ENCODE results near the gene HLTF.

Gene HLTF

GRCh38 chr3:149090461-149090860 lies 4.1 kb upstream of the HLTF start:
- no peak for DNase-seq (ENCODE audit: low read depth in 2 of 3, low spot score in 1 of 3)

- no peak for DNase-seq (ENCODE audit: low read depth in 2 of 3, low spot score in 1 of 3)
Measured at GRCh38 chr3:149089395-149089794, 3.1 kb upstream of the HLTF start.

DNA sequence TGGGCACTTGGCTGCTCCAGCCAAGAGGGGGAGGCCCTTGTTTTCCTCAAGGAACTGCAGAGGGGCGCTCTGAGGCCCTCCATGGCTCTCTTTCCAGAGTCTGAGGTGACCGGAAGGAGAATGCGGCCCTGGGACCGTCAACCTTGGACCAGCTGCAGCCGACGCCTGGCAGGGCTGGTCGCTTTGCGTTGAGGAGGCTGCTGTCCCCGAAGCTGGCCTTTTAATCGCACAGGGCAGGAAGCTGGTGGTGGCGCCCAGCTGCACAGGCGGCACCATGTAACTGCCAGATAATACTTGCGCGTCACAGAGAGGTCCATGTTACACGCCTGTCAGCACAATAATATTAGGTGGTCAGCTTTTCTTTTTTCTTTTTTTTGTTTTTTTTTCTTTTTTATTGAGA lies 875 bp upstream of the HLTF start:
- no peak for DNase-seq (ENCODE audit: low read depth in 2 of 3, low spot score in 1 of 3)

DNA sequence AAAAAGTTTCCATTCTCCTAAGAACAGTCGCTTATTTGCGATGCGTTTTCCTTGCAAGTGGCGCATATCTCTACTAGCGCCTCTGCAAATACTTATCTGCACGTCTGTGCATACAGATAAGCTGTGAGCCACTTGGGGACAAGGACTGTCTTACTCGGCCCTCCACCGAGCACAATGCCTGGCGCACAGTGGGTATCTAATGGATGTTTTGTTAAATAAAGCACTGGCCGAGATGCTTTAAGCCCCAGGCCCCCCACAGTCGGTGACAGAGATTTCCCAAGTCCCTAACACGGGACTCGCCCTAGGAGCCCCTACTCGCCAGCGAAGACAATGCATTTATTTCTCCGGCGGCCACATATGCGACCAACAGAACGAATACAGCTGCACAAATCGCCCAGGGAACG lies 503 bp downstream of the HLTF start:
- peak in 1 of 3 donors; percentile 8 for DNase-seq (ENCODE audit: low read depth in 2 of 3, low spot score in 1 of 3)

DNA sequence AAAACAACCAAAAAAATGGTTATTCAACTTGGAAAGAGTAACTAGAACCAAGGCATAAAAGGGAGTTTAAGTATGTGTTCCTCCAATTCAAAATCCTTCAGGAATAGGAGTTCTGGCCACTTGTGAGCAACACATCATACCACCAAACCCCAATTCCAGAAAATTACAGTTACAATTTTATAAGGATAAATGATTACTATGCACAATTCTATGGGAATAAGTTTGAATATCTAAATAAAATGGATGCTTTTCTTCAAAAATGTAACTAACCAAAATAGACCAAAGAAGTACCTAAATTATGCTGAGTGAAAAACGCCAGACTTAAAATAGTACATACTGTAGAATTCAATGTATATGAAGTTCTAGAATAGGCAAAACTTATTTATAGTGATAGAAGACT lies 4.6 kb downstream of the HLTF start:
- no peak for DNase-seq (ENCODE audit: low read depth in 2 of 3, low spot score in 1 of 3)

DNA sequence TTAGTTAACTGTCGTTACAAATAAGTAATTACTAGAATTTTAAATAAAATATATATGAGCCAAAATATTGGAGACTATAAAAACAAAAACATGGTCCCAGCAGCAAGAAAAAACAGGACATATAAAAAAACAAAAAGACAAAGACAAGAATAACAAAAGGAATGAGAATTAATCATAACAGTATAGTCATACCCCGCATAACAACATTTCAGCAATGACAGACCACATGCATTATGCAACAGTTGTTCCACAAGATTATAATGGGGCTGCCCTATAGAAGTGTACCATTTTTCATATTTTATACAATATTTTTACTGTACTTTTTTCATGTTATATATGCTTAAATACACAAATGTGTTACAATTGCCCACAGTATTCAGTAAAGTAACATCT lies 5.6 kb downstream of the HLTF start:
- no peak for DNase-seq (ENCODE audit: low read depth in 2 of 3, low spot score in 1 of 3)

GRCh38 chr3:149080011-149080698 lies 6.2 kb downstream of the HLTF start:
- no peak for DNase-seq (ENCODE audit: low read depth in 2 of 3, low spot score in 1 of 3)

DNA sequence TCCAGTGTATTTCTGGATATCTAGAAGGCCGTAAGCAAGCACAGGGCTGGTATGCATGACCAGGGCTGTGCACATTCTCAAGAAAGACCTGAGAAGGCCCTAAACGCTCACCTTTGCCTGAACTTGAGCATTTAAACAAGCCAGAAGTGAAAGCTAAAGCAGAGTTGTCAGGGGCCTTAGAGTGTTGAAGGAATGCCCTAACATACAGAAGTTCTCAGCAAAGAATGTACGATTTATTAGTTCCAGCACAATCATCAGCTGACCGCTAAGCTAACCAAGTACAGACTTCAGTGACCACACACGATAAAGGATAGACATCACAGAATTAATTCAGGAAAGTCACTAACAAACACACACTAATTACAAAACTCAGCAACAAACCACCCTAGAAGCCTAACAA lies 8.7 kb downstream of the HLTF start:
- DNase-seq (ENCODE audit: low read depth in 2 of 3, low spot score in 1 of 3), result no peak

- DNase-seq (ENCODE audit: low read depth in 2 of 3, low spot score in 1 of 3), result no peak
Measured at GRCh38 chr3:149067883-149068282, 18.4 kb downstream of the HLTF start.

DNA sequence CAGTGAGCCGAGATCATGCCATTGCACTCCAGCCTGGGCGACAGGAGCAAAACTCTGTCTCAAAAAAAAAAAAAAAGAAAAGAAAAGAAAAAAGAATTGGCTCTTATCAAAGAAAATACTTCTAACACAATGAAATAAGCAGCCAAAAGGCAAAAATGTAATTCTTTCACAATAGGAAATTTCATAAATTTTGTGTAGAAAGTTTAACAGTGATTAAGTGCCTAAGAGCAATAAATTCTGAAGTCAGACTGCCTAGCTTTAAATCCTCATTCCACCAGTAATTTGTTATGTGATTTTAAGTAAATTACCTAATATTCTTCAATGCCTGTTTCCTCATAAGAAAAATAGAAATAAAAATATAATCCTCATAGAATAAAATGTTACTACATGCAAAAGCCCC lies 24.6 kb downstream of the HLTF start:
- no peak for DNase-seq (ENCODE audit: low read depth in 2 of 3, low spot score in 1 of 3)

GRCh38 chr3:149058602-149059001 lies 27.7 kb downstream of the HLTF start:
- no peak for DNase-seq (ENCODE audit: low read depth in 2 of 3, low spot score in 1 of 3)

DNA sequence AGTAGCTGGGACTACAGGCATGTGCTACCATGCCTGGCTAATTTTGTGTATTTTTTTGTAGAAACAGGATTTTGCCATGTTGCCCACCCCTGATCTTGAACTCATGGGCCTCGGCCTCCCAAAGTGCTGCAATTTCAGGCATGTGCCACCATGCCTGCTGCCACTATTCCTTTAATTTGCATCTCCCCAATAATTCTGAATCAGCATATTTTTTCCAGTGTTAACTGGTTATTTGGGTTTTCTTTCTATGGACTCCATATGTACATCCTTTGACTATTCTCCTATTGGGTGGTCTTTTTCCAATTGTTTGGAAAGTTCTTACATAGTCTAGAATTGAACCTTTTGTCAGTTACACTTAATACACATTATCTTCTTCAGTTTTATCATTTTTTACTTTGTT lies 28.1 kb downstream of the HLTF start:
- no peak for DNase-seq (ENCODE audit: low read depth in 2 of 3, low spot score in 1 of 3)

DNA sequence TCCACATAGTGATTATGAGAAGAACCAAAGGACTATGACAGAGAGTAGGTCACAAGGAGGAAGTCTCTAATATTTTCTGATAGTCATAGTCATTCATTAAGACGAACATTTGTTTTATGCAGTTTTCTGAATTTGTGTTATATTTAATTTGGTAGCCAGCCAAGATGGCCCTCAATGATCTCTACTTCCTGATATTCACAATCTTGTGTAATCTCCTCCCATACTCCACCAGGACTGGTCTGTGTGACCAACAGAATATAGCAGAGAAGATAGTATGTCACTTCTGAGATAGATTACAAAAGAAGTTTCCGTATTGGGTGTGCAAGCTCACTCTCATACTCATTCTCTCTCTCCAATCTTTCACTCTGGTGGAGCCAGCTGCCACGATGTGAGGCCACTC lies 30.8 kb downstream of the HLTF start:
- no peak for DNase-seq (ENCODE audit: low read depth in 2 of 3, low spot score in 1 of 3)

- DNase-seq (ENCODE audit: low read depth in 2 of 3, low spot score in 1 of 3), result no peak
Measured at GRCh38 chr3:149044339-149045083, 41.8 kb downstream of the HLTF start.

- no peak for DNase-seq (ENCODE audit: low read depth in 2 of 3, low spot score in 1 of 3)
Measured at GRCh38 chr3:149042789-149043386, 43.4 kb downstream of the HLTF start.

- DNase-seq (ENCODE audit: low read depth in 2 of 3, low spot score in 1 of 3), result no peak
Measured at GRCh38 chr3:149038322-149038721, 48.0 kb downstream of the HLTF start.

GRCh38 chr3:149037684-149038083 lies 48.6 kb downstream of the HLTF start:
- no peak for DNase-seq (ENCODE audit: low read depth in 2 of 3, low spot score in 1 of 3)

DNA sequence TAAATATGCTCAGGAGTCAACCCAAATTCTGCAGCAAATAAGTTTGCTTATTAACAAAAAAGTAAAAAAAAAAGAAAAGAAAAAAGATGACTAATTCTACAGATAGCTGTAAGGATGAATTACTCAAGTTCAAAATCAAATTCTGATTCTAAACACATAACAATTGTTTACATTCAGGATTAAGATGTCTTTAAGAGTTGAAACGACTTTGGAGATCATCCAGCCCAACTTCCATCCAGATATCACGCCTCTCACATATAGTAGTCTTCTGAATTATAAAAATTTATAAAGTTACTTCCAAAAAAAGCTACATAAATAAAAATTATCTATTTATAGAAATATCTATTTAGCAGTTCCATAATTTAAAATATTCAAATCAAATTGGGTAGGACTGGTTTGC lies 55.2 kb downstream of the HLTF start:
- DNase-seq (ENCODE audit: low read depth in 2 of 3, low spot score in 1 of 3), result no peak

GRCh38 chr3:149026718-149027117 lies 59.6 kb downstream of the HLTF start:
- DNase-seq (ENCODE audit: low read depth in 2 of 3, low spot score in 1 of 3), result no peak

DNA sequence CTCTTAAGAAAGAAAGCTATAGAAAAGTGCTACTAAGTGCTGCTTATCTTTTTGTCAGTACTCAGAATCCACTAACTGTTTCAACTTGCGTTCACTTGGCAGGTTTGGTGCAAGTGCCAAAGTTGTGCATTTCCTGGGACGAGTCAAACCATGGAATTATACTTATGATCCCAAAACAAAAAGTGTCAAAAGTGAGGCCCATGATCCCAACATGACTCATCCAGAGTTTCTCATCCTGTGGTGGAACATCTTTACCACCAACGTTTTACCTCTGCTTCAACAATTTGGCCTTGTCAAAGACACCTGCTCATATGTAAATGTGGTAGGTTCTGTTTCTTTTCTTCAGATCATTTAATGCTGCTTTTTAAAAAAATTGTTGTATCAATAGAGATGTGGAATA lies 62.4 kb downstream of the HLTF start:
- DNase-seq (ENCODE audit: low read depth in 2 of 3, low spot score in 1 of 3), result no peak

DNA sequence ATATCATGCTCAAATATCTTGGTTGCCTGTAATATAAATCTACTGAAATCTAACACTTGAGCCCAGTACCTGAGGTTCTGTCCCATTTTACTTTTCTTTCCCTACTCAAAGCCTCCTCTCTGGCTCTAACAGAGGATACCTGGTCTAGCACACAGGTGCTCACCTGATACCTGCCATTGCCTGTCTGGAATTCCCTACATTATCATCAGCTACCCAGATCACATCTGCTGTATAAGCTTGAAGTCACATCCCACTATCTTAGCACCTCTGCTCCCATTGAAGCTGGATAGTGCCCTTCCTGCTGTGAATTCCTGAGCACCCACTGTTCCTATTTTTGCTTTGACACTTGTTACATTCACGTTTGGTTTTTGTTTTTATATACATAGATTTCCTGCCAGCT lies 64.5 kb downstream of the HLTF start:
- DNase-seq (ENCODE audit: low read depth in 2 of 3, low spot score in 1 of 3), result no peak

DNA sequence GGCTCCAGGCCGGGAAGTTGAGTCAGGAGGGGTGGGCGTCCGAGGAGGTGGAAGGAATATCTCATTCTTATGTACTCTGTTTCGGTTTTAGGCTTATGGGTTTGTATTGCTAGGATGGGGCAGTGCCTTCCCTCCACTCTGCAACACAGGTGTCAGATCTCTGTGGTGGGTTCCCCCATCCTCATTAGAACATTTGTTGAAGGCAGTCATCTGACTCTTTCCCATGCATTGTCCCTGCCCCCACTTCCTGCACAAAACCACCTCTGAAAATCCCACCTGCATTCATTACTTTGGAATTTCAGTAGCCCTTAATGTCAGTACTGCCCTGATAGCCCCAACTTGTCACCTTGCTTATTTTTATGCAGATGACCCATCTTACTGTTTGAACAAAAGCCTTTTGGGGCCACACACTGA lies 65.5 kb downstream of the HLTF start:
- peak in 1 of 3 donors; percentile 38 for DNase-seq (ENCODE audit: low read depth in 2 of 3, low spot score in 1 of 3)
